Astrocyte (in vitro differentiated cells and primary cell): Measurements from ENCODE around the gene ATP6V1F. TPM values are rescaled to one million over a fixed set of nuclear protein-coding genes. Genes with fewer than 3 reads are reported as not detected.

ENCODE experiments used
- DNase-seq: peaks from one replicate; pipeline ENCODE4 v3.0.0-alpha.2; 2010; ENCODE audit warnings: low read depth
- FAIRE-seq: peaks from 2 replicates; lab custom pipeline; 2011; peaks lifted over from hg19 to GRCh38; lab: Jason Lieb, UNC
- H2AFZ ChIP-seq: 2 replicates; pipeline ENCODE4 v1.6.0; 2012; ENCODE audit warnings: low read depth, low read length, inconsistent platforms
- H3K27ac ChIP-seq: 2 replicates; pipeline ENCODE4 v1.5.1; 2011; ENCODE audit warnings: low read depth, low read length, inconsistent platforms
- H3K27me3 ChIP-seq: 2 replicates; pipeline ENCODE4 v1.6.0; 2011; ENCODE audit warnings: low read length, inconsistent platforms; ENCODE audit not compliant: insufficient read depth
- H3K36me3 ChIP-seq: 2 replicates; pipeline ENCODE4 v1.5.1; 2011; ENCODE audit warnings: low read length, inconsistent platforms; ENCODE audit not compliant: insufficient read depth
- H3K4me1 ChIP-seq: 2 replicates; pipeline ENCODE4 v1.5.1; 2011; ENCODE audit warnings: low read length, inconsistent platforms; ENCODE audit not compliant: insufficient read depth
- H3K4me2 ChIP-seq: 2 replicates; pipeline ENCODE4 v1.6.0; 2012; ENCODE audit warnings: low read length, inconsistent platforms
- H3K4me3 ChIP-seq: 2 replicates; pipeline ENCODE4 v1.5.1; 2011; ENCODE audit warnings: low read depth, mild to moderate bottlenecking, low read length, inconsistent platforms; ENCODE audit not compliant: insufficient read depth
- H3K79me2 ChIP-seq: 2 replicates; pipeline ENCODE4 v1.6.0; 2012; ENCODE audit warnings: mild to moderate bottlenecking, low read length, inconsistent platforms; ENCODE audit not compliant: insufficient read depth
- H3K9ac ChIP-seq: 2 replicates; pipeline ENCODE4 v1.6.0; 2012; ENCODE audit warnings: mild to moderate bottlenecking, low read length, inconsistent platforms
- H3K9me3 ChIP-seq: 2 replicates; pipeline ENCODE4 v1.5.1; 2012; ENCODE audit warnings: low read depth, mild to moderate bottlenecking, low read length, inconsistent platforms; ENCODE audit not compliant: insufficient read depth
- H4K20me1 ChIP-seq: 2 replicates; pipeline ENCODE4 v1.6.0; 2012; ENCODE audit warnings: low read length, inconsistent platforms; ENCODE audit not compliant: insufficient read depth
- H3K27ac Mint-ChIP-seq: one replicate; pipeline ENCODE4 v1.8.0; 2021; ENCODE audit warnings: mild to moderate bottlenecking, mixed read lengths; ENCODE audit not compliant: unreplicated experiment
- H3K27me3 Mint-ChIP-seq: one replicate; pipeline ENCODE4 v1.8.0; 2021; ENCODE audit warnings: low read depth, mixed read lengths; ENCODE audit not compliant: unreplicated experiment
- H3K36me3 Mint-ChIP-seq: one replicate; pipeline ENCODE4 v1.8.0; 2021; ENCODE audit warnings: low read depth, mixed read lengths; ENCODE audit not compliant: unreplicated experiment
- H3K4me1 Mint-ChIP-seq: one replicate; pipeline ENCODE4 v1.8.0; 2021; ENCODE audit warnings: low read depth, mixed read lengths; ENCODE audit not compliant: unreplicated experiment
- H3K4me3 Mint-ChIP-seq: one replicate; pipeline ENCODE4 v1.8.0; 2021; ENCODE audit warnings: mild to moderate bottlenecking, moderate library complexity, mixed read lengths; ENCODE audit not compliant: unreplicated experiment
- H3K9me3 Mint-ChIP-seq: one replicate; pipeline ENCODE4 v1.8.0; 2021; ENCODE audit warnings: mild to moderate bottlenecking, mixed read lengths; ENCODE audit not compliant: unreplicated experiment
- EZH2 ChIP-seq: IDR thresholded peaks from 2 replicates; pipeline ENCODE4 v1.6.1; 2012; ENCODE audit warnings: mild to moderate bottlenecking, low read length, inconsistent platforms; ENCODE audit not compliant: insufficient read depth
- total RNA-seq: library from RNA; stranded (reverse); gene quantifications from 2 replicates; pipeline ENCODE4 v1.2.1, GENCODE V29; 2021
- TF ChIP-seq, protein P1 (sequence below): IDR thresholded peaks from 2 replicates; pipeline ENCODE4 v1.5.1; 2011; ENCODE audit warnings: low read depth, mild to moderate bottlenecking, inconsistent platforms, low read length, moderate library complexity; ENCODE audit not compliant: insufficient read depth

The ATP6V1F gene
- total RNA-seq, 1 donor from 2014 or later = 193 TPM

DNA sequence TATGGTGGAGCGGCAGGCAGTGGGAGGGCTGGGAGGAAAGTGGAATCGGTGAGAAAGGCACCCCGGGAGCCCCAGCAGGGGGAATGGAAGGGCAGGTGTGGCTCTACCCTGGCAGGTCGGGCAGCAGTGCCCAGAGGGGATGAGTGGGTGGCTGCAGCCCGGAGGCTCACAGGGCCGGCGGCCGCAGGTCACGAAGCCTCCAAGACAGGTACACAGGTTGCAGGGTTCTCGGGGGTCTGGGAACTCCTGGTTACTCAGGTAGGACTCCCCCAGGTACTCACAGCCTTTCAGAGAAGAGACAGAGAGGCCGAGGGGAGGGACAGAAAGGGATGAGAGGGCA lies 26.1 kb downstream of the ATP6V1F start:
- Mint-ChIP-seq H3K36me3 (no peaks in the 10 kb centered on the region), H3K4me3 (no peak overlapping the region), H3K27me3 (peaks cover 31% of the 10 kb centered on the region), H3K27ac (no peak overlapping the region), H3K9me3 (no peaks in the 10 kb centered on the region), H3K4me1 (no peaks in the 10 kb centered on the region)
- Histone ChIP-seq H3K27me3 (peaks cover 10% of the 10 kb centered on the region), H3K79me2 (no peaks in the 10 kb centered on the region), H3K27ac (no peak overlapping the region), H3K36me3 (no peaks in the 10 kb centered on the region), H3K9me3 (peaks cover 6% of the 10 kb centered on the region), H3K9ac (no peak overlapping the region), H3K4me3 (no peak overlapping the region), H4K20me1 (peaks cover 3% of the 10 kb centered on the region), H2AFZ (no peak overlapping the region), H3K4me1 (no peaks in the 10 kb centered on the region), H3K4me2 (no peak overlapping the region)
- no peak for TF ChIP-seq EZH2
- TF ChIP-seq, protein P1, sequence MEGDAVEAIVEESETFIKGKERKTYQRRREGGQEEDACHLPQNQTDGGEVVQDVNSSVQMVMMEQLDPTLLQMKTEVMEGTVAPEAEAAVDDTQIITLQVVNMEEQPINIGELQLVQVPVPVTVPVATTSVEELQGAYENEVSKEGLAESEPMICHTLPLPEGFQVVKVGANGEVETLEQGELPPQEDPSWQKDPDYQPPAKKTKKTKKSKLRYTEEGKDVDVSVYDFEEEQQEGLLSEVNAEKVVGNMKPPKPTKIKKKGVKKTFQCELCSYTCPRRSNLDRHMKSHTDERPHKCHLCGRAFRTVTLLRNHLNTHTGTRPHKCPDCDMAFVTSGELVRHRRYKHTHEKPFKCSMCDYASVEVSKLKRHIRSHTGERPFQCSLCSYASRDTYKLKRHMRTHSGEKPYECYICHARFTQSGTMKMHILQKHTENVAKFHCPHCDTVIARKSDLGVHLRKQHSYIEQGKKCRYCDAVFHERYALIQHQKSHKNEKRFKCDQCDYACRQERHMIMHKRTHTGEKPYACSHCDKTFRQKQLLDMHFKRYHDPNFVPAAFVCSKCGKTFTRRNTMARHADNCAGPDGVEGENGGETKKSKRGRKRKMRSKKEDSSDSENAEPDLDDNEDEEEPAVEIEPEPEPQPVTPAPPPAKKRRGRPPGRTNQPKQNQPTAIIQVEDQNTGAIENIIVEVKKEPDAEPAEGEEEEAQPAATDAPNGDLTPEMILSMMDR = no peak
- FAIRE-seq = no peak
- DNase-seq = no peak

DNA sequence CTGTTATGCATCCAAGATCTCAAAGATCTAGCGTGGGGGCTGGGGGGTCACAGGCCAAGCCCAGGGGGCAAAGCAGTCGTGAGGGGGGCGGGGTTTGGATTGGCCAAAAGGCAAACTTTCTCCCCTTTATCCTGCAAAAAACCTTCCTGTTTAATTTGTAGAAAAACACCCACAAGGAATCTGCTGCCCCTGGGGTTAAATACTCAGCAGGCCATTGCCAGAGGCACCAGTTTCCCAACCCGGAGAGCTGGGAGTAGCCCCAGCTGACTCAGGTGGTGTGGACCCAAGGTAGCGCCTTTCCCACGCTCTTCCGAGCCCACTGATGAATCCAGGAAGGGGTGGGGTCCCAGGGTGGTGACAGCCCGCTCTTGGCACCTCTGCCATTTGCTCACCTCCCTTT lies 26.5 kb downstream of the ATP6V1F start:
- Mint-ChIP-seq H3K4me3 (no peak overlapping the region), H3K27ac (no peak overlapping the region), H3K27me3 (peaks cover 30% of the 10 kb centered on the region), H3K36me3 (no peaks in the 10 kb centered on the region), H3K4me1 (no peaks in the 10 kb centered on the region), H3K9me3 (no peaks in the 10 kb centered on the region)
- H3K4me1 ChIP-seq = no peaks in the 10 kb centered on the region
- no peaks in the 10 kb centered on the region for H3K79me2 ChIP-seq
- FAIRE-seq (no peak), DNase-seq (no peak)
- H3K4me2 ChIP-seq = no peak overlapping the region
- no peaks in the 10 kb centered on the region for H3K36me3 ChIP-seq
- no peak overlapping the region for H2AFZ ChIP-seq
- no peak overlapping the region for H3K27ac ChIP-seq
- H3K9me3 ChIP-seq = peaks cover 6% of the 10 kb centered on the region
- peaks cover 10% of the 10 kb centered on the region for H3K27me3 ChIP-seq
- no peak overlapping the region for H3K4me3 ChIP-seq
- H4K20me1 ChIP-seq = peaks cover 3% of the 10 kb centered on the region
- TF ChIP-seq, protein P1 = no peak
- TF ChIP-seq EZH2 = no peak
- H3K9ac ChIP-seq = no peak overlapping the region

DNA sequence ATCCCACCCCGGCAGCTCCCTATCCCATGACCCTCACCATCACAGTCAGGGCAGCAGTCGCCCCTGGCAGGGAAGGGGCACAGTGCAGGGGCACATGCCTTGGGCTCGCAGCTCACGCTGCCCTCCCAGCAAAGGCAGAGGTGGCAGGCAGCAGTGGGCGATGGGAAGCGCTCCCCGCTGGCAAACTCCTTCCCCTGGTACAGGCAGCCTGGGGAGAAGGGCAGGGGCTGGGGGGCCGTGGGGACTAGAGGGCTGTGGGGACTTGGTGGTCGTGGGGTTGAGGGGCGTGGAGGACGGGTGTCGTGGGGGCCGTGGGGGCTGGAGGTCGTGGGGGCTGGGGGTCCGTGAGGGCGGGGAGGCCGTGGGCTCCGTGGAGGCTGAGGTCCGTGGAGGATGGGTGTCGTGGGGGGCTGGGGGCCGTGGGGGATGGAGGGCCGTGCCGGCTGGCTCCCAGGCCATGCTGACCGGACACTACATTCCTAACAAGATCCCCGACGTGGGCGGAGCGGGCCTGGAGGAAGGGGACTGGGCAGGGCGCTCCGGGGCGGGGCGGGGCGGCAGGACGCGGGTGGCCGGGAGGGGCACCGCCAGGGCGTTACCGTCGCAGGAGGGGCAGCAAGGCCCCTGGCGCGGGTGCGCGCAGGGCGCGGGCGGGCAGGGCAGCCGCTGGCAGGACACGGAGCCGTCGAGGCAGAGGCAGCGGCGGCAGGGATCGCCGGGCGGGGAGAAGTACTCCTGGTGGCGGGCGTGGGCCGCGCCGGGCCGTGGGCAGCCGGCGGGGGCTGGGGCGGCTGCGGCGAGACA lies 27.9 kb downstream of the ATP6V1F start:
- Mint-ChIP-seq H3K9me3 (peaks cover 2% of the 10 kb centered on the region), H3K4me1 (no peaks in the 10 kb centered on the region), H3K27me3 (peaks cover 18% of the 10 kb centered on the region), H3K4me3 (no peak overlapping the region), H3K27ac (no peak overlapping the region), H3K36me3 (no peaks in the 10 kb centered on the region)
- Histone ChIP-seq H4K20me1 (peaks cover 3% of the 10 kb centered on the region), H3K27ac (no peak overlapping the region), H3K4me1 (no peaks in the 10 kb centered on the region), H3K4me2 (peak overlapping the region; percentile 50), H3K9me3 (peaks cover 6% of the 10 kb centered on the region), H3K9ac (no peak overlapping the region), H3K79me2 (no peaks in the 10 kb centered on the region), H2AFZ (no peak overlapping the region), H3K4me3 (peak overlapping the region; percentile 5), H3K27me3 (peaks cover 10% of the 10 kb centered on the region), H3K36me3 (no peaks in the 10 kb centered on the region)
- FAIRE-seq (no peak), DNase-seq (no peak)
- TF ChIP-seq EZH2 = no peak
- TF ChIP-seq, protein P1 = no peak
